ENCODE data around the gene RND1. TPM values are rescaled to one million over a fixed set of nuclear protein-coding genes. Genes with fewer than 3 reads are reported as not detected.

RND1 gene
- total RNA-seq, 3 donors from 2014 or later, result 1.1 to 5.4 (median 3.3) TPM

DNA sequence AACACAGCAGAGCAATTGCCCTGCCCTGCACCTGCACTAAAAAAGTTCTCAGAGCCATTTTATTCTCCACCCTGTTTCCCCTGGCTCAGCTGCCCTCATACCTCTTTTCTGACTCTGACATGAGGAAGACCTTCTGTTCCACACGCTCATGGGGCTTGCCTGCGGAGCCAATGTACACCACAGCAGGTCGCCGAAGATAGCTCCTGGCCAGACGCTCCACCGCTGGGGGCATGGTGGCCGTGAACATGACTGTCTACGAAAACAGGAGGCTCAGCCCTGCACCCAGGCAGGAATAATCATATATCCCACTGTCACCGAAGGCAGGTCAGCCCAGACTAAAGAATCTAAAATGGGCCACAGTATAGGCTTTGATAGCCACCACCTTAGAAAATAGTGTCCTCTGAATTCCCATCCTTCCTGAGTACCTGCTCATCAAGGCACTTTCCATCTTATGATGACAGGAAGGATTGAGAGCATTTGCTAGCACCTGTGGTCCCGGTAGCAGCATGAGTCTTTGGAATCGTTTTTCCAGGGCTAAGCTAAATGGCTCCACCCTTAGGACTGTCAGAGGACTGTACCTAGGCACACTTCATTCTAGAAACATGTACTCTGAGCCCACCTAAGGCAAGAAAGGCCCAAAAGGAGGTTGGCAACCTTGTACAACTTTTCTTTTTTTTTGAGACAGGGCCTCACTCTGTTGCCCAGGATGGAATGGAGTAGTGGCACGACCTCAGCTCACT is 33.2 kb downstream of the RND1 start:
- Histone ChIP-seq H3K9me3 (no peaks in the 10 kb centered on the region), H3K27ac (no peak overlapping the region), H3K4me1 (no peaks in the 10 kb centered on the region), H3K27me3 (no peaks in the 10 kb centered on the region), H3K36me3 (peaks cover 10% of the 10 kb centered on the region), H3K4me3 (no peak overlapping the region)
- no peak for DNase-seq (ENCODE audit: low spot score in 2 of 2)
- intact Hi-C loops (cut with DNase I; ENCODE audit: low total_unique reads), result no loop called here
- TF ChIP-seq, protein P1, sequence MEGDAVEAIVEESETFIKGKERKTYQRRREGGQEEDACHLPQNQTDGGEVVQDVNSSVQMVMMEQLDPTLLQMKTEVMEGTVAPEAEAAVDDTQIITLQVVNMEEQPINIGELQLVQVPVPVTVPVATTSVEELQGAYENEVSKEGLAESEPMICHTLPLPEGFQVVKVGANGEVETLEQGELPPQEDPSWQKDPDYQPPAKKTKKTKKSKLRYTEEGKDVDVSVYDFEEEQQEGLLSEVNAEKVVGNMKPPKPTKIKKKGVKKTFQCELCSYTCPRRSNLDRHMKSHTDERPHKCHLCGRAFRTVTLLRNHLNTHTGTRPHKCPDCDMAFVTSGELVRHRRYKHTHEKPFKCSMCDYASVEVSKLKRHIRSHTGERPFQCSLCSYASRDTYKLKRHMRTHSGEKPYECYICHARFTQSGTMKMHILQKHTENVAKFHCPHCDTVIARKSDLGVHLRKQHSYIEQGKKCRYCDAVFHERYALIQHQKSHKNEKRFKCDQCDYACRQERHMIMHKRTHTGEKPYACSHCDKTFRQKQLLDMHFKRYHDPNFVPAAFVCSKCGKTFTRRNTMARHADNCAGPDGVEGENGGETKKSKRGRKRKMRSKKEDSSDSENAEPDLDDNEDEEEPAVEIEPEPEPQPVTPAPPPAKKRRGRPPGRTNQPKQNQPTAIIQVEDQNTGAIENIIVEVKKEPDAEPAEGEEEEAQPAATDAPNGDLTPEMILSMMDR (IDR thresholded peaks at IDR 0.05), result no peak
- TF ChIP-seq POLR2A (IDR thresholded peaks at IDR 0.05), result no peak
- TF ChIP-seq POLR2AphosphoS5 (IDR thresholded peaks at IDR 0.05), result no peak

DNA sequence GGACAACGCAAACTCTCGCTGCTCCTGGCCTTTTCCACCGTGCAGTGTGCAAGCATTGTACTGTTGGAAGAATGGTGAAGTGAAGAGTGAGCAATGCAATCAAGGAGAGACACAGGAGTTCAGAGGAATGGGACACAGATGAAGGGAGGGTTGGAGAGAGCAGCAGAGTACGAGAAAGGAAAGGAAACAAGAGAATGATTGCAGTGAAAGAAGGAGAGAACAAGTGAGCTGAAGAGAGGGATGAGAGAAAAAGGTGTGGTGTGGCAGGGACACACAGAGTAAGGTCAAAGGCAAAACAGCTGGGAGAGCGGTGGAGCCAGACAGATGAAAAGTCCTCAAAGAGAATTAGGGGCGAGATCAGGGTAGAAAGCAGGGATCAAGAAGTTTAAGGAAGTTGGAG is 34.4 kb downstream of the RND1 start:
- no peaks in the 10 kb centered on the region for H3K27me3 ChIP-seq
- intact Hi-C loops (cut with DNase I; ENCODE audit: low total_unique reads), result no loop called here
- TF ChIP-seq POLR2AphosphoS5 (IDR thresholded peaks at IDR 0.05) (no peak), POLR2A (IDR thresholded peaks at IDR 0.05) (no peak)
- TF ChIP-seq, protein P1 (IDR thresholded peaks at IDR 0.05), result no peak
- H3K9me3 ChIP-seq, result no peaks in the 10 kb centered on the region
- H3K4me3 ChIP-seq, result no peak overlapping the region
- no peak for DNase-seq (ENCODE audit: low spot score in 2 of 2)
- H3K4me1 ChIP-seq, result no peaks in the 10 kb centered on the region
- H3K27ac ChIP-seq, result no peak overlapping the region
- H3K36me3 ChIP-seq, result peaks cover 7% of the 10 kb centered on the region

DNA sequence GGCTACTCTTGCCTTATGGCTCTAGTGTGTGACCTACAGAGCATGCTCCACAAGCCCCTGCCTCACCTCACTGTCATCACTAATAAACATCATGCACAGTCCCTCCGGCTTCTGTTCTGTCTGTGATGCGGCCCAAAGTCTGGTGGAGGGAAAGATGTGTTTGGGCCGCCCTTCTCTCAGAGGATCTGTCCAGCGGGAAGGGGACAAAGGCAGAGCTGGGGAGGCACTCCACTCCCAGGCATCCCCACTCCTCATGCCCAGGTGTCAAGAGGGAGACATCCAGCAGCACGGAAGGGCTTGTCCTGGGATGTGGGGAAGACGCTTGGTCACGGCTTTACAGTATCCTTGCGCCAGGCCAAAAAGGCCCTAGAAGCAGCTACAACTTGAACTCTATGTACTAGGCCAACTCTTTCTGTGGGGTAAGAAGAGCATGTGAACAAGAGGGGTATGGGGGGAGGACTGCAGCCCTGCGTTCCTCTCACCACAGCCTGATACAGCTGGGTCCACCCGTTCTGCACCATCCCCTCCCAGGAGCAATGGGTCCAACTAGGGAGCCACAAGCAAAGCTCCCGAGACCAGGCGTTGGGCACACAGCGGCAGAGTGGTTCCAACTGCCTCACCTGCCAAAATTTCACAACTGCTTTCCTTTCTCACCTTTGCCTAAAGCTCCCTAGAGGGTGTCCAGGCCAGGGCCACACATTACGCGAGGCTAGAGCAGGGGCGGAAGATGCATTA is 36.7 kb downstream of the RND1 start:
- H3K27ac ChIP-seq, result no peak overlapping the region
- no peak for DNase-seq (ENCODE audit: low spot score in 2 of 2)
- H3K9me3 ChIP-seq, result no peaks in the 10 kb centered on the region
- intact Hi-C loops (cut with DNase I; ENCODE audit: low total_unique reads), result no loop called here
- TF ChIP-seq POLR2AphosphoS5 (IDR thresholded peaks at IDR 0.05) (no peak), POLR2A (IDR thresholded peaks at IDR 0.05) (no peak)
- TF ChIP-seq, protein P1 (IDR thresholded peaks at IDR 0.05), result no peak
- H3K4me1 ChIP-seq, result no peaks in the 10 kb centered on the region
- H3K36me3 ChIP-seq, result peaks cover 7% of the 10 kb centered on the region
- no peak overlapping the region for H3K4me3 ChIP-seq
- H3K27me3 ChIP-seq, result no peaks in the 10 kb centered on the region

DNA sequence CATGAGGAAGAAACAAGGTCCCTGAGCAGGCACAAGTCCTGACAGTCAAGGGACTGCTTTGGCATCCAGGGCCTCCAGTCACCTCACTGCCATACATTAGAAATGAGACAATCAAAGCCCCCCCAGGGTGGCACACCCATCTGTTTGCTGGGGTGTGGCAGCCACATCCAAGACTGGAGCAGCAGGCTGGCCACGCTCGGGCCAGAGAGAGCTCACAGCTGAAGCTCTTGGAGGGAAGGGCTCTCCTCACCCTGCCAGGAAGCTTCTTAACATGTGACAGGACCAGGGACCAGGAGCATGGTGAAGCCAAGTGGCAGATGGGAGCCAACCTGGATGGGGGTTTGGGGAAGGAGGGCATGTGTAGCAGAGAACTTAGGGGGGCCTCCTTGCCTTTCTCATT is 37.4 kb downstream of the RND1 start:
- DNase-seq (ENCODE audit: low spot score in 2 of 2), result no peak
- no peak for TF ChIP-seq POLR2A (IDR thresholded peaks at IDR 0.05)
- no peak for TF ChIP-seq POLR2AphosphoS5 (IDR thresholded peaks at IDR 0.05)
- TF ChIP-seq, protein P1 (IDR thresholded peaks at IDR 0.05), result no peak
- intact Hi-C loops (cut with DNase I; ENCODE audit: low total_unique reads), result no loop called here
- H3K4me3 ChIP-seq, result no peak overlapping the region
- H3K27ac ChIP-seq, result no peak overlapping the region
- no peaks in the 10 kb centered on the region for H3K9me3 ChIP-seq
- no peaks in the 10 kb centered on the region for H3K4me1 ChIP-seq
- peaks cover 7% of the 10 kb centered on the region for H3K36me3 ChIP-seq
- H3K27me3 ChIP-seq, result no peaks in the 10 kb centered on the region

DNA sequence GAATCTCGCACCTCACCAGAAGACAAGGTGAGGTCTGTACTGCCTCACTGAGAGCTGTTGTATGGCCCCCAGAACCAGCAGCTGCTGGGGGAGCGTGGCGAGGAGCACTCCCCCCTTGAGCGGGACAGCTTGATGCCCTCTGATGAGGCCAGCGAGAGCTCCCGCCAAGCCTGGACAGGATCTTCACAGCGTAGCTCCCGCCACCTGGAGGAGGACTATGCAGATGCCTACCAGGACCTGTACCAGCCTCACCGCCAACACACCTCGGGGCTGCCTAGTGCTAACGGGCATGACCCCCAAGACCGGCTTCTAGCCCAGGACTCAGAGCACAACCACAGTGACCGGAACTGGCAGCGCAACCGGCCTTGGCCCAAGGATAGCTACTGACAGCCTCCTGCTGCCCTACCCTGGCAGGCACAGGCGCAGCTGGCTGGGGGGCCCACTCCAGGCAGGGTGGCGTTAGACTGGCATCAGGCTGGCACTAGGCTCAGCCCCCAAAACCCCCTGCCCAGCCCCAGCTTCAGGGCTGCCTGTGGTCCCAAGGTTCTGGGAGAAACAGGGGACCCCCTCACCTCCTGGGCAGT is 38.1 kb downstream of the RND1 start:
- TF ChIP-seq POLR2A (IDR thresholded peaks at IDR 0.05) (no peak), POLR2AphosphoS5 (IDR thresholded peaks at IDR 0.05) (no peak)
- TF ChIP-seq, protein P1 (IDR thresholded peaks at IDR 0.05), result no peak
- no peaks in the 10 kb centered on the region for H3K27me3 ChIP-seq
- no peak overlapping the region for H3K4me3 ChIP-seq
- peaks cover 4% of the 10 kb centered on the region for H3K36me3 ChIP-seq
- H3K27ac ChIP-seq, result no peak overlapping the region
- intact Hi-C loops (cut with DNase I; ENCODE audit: low total_unique reads), result no loop called here
- no peak for DNase-seq (ENCODE audit: low spot score in 2 of 2)
- no peaks in the 10 kb centered on the region for H3K4me1 ChIP-seq
- no peaks in the 10 kb centered on the region for H3K9me3 ChIP-seq

Measured in breast epithelium (tissue), 4 donors.